Lower leg skin (tissue), 3 donors: Measurements from ENCODE around the gene PLXNB1.

Experiments
- CTCF ChIP-seq, 3 donors: fragments of 450-650 bp; IDR thresholded peaks; one replicate each; pipeline ENCODE4 v1.5.1; 2016; ENCODE audit warnings: antibody characterized with exemption in 3 of 3, mild to moderate bottlenecking in 3 of 3, moderate library complexity in 2 of 3
- POLR2A ChIP-seq, 2 donors: fragments of 450-650 bp; IDR thresholded peaks; one replicate each; pipeline ENCODE4 v1.6.1; 2016 to 2017; ENCODE audit warnings: antibody characterized with exemption in 2 of 2, mild to moderate bottlenecking in 1 of 2, moderate library complexity in 1 of 2

DNA sequence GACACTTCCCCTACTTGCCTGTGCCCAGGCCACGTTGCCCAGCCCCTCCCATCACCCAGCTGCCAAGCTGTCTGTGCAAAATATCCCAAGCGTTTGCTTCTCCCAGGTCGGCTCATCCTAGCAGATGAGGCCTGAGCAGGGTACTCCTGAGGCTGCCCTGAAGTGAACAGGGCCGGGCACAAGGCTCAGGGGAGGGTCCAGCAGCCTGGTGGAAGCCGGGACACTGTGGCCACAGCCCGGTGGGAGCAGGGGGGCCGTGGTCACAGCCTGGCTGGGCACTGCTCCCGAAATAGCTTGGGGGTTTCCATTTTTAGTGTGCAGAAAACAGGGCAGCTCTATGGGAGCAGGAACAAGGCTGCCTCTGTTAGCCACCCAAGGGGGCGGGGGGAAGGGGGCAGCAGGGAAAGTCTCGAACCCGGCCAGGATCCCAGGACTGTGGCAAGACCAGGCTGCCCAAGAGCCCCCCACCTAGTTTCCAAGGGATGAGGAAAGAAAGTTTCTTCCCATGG lies 3.4 kb downstream of the PLXNB1 start:
- TF ChIP-seq POLR2A (IDR thresholded peaks at IDR 0.05) (no peak), CTCF (IDR thresholded peaks at IDR 0.05) (no peak)
